Measurements from ENCODE around the gene MROH2A.

GRCh38 chr2:233818639-233819621, 40.8 kb downstream of the MROH2A start:
- no peak for TF ChIP-seq CTCF (IDR thresholded peaks at IDR 0.05)
- TF ChIP-seq USF1 (CRISPR knock-in tag; IDR thresholded peaks at IDR 0.05) = no peak
- TF ChIP-seq ZBTB21 (CRISPR knock-in tag; IDR thresholded peaks at IDR 0.05; ENCODE audit: borderline replicate concordance) = no peak
- TF ChIP-seq E2F1 (CRISPR knock-in tag; IDR thresholded peaks at IDR 0.05) = no peak
- no peak for TF ChIP-seq FOXJ3 (CRISPR knock-in tag; IDR thresholded peaks at IDR 0.05; ENCODE audit: borderline replicate concordance)
- TF ChIP-seq SP1 (CRISPR knock-in tag; conservative IDR thresholded peaks at IDR 0.05) = no peak
